VCaP (cell line): Measurements from ENCODE around the gene PDE4D.

Experiments used
- H3K27ac ChIP-seq: fragments of 450-650 bp; 2 replicates; pipeline ENCODE4 v1.5.1; 2017
- CTCF ChIP-seq: fragments of 450-650 bp; conservative IDR thresholded peaks from 2 replicates; pipeline ENCODE4 v1.5.1; 2017; ENCODE audit warnings: mild to moderate bottlenecking, moderate library complexity

The PDE4D gene

DNA sequence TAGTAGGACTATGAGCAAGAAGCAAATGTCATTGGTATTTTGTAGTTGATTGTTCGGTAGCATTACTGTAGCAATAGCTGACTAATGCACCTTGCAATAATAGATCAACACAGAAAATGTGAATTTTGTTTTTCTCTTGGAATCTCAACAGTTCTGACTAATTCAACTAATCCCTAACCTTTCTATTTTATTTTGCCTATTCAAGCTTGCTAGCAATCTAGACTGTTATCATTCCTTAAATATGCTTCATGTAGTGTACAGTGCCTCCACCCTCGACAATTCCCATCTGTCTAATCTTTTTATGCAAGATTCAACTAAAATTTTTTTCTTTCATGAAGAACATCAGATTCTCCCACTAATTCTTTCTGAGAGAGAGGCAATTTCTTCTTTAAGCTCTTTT, 570.6 kb downstream of the PDE4D start:
- no peak for TF ChIP-seq CTCF

GRCh38 chr5:59322058-59322457, 571.5 kb downstream of the PDE4D start:
- TF ChIP-seq CTCF, result no peak
- H3K27ac ChIP-seq, result peak overlapping the region; percentile 26

More for the DNA sequence above, 570.6 kb downstream of the PDE4D start:
- peak overlapping the region; percentile 26; the same call in 1 of the 2 replicates for H3K27ac ChIP-seq

DNA sequence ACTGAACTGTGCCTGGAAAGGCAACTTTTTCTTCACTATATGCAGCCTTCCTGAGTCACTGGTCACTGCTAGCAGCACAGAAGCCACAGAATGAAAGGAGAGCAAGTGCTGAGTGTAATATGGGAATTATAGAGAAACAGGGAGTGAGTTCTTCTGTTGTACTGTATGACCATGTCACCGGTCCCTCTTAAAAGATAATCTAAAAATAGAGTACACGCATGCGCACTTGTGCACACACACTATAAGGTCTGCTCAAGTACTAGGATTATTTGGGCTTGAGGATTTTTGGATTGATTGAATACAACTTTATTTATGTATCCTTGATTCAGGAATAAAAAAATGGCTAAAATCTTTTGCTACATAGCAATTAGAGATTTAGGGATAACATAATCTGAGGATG, 571.9 kb downstream of the PDE4D start:
- H3K27ac ChIP-seq, result peak overlapping the region; percentile 26
- no peak for TF ChIP-seq CTCF

DNA sequence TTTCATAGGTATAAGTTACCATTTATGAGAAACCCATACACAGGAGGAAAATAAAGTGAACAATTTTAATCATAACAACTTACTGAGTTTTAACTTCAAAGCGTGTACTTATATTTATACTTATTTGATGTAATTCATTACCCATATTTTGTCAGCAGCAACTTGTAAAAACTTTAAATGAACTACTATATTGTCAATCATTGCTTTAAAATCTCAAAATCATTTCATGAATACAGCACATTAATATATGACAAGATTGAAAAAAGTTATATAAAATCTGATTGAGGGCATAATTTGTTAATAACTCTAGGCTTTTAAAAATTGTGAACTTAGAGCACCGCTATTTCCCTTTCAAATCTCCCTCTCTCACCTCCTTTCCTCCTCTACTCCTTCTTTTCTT, 573.1 kb downstream of the PDE4D start:
- H3K27ac ChIP-seq, result no peak overlapping the region
- no peak for TF ChIP-seq CTCF

GRCh38 chr5:59319250-59319649, 574.3 kb downstream of the PDE4D start:
- TF ChIP-seq CTCF, result no peak
- peak overlapping the region; percentile 88 for H3K27ac ChIP-seq

DNA sequence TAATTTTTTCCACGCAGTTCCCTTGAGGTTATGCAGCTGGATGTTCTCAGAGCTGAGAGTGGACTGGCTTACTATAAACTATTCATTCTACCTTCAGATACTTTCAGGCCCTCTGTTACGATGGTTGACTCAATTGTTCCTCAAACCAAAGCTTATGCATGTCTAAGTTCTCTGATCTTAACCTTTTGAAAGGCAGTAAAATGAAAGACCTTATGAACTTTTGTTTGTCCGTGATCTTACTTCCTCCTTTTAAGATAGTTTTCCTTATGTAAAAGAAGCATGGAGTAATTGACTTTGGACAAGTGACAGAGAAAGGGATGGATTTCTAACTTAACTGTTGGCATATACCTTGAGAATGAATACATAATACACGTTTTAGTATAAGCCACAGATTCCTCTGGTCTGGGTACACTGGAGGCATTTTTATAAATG, 575.7 kb downstream of the PDE4D start:
- TF ChIP-seq CTCF, result no peak
- peak overlapping the region; percentile 88 for H3K27ac ChIP-seq

DNA sequence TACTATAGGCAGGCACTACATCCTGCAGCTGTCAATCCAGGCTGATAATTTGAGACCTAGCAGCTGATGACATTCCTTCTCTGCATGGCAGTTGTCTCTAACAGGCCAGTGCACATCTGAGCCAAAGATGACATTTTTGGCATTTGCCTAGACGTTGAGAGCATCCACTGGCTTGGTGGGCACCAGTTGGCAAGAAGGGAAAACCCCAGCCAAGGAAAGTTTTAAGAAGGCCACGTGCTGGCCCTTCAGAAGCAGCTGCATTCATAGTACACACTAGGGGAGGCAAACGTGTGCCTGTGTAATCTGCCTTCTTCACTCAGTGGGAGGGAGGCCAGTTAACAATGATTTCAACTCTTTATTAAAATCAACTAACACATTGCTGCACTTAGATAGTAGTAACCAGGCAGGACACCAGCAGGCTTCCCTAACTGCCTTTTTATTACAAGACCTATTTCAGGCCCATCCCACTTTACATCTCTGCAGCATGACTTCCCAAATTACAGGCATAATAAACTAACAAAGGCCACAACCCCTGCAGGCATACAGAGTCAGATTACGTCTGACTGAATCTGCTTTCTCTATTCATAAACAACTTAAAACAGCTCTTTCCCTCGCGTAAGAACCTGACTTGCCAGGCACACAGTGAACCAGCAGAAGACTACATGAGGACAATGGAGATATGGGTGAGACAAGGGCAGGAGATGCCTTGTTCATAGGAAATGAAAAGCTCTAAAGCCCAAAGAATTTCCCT, 576.3 kb downstream of the PDE4D start:
- TF ChIP-seq CTCF, result no peak

More for the DNA sequence above, 576.3 kb downstream of the PDE4D start:
- H3K27ac ChIP-seq, result peak overlapping the region; percentile 88
